Lower lobe of right lung (tissue), 2 donors: ENCODE measurements around the gene CACNA1C. TPM values are rescaled to one million over a fixed set of nuclear protein-coding genes. Genes with fewer than 3 reads are reported as not detected.
"Not testable (repeated sequence)": the region's sequence is repeated elsewhere in the genome, so short reads cannot be mapped to it uniquely, and the experiment has no call there.

Experiments used
- ATAC-seq, 2 donors: fragments of 200-7000 bp; cut with Tn5 transposase; one replicate each; pipeline ENCODE4 v1.9.1; 2020 to 2022; ENCODE audit warnings: mild to moderate bottlenecking in 2 of 2, moderate library complexity in 2 of 2
- DNase-seq: peaks from one replicate; pipeline ENCODE4 v3.0.0-alpha.2; 2020
- H3K27ac ChIP-seq: fragments of 200-600 bp; one replicate; pipeline ENCODE4 v1.8.0; 2022
- H3K27me3 ChIP-seq: fragments of 200-600 bp; one replicate; pipeline ENCODE4 v1.8.0; 2022; ENCODE audit warnings: low read depth
- H3K36me3 ChIP-seq: fragments of 200-600 bp; one replicate; pipeline ENCODE4 v1.8.0; 2022; ENCODE audit warnings: mild to moderate bottlenecking
- H3K4me1 ChIP-seq: fragments of 200-600 bp; one replicate; pipeline ENCODE4 v1.8.0; 2022
- H3K4me3 ChIP-seq: fragments of 200-600 bp; one replicate; pipeline ENCODE4 v1.8.0; 2022; ENCODE audit warnings: mild to moderate bottlenecking
- H3K9me3 ChIP-seq: fragments of 200-600 bp; one replicate; pipeline ENCODE4 v1.8.0; 2022
- intact Hi-C: fragments of 100-400 bp; cut with DNase I; formaldehyde crosslinking; loops from one replicate; pipeline ENCODE4 v1.11.0; 2022
- total RNA-seq: library from RNA; stranded (reverse); fragmentation: NEBNext Ultra II Directional; extraction: Animal tissue kit (Norgen Biotek cat#: 25700); gene quantifications from one replicate; pipeline ENCODE4 v1.2.1, GENCODE V29; 2021
- TF ChIP-seq, protein P1 (sequence below): fragments of 200-600 bp; IDR thresholded peaks from one replicate; pipeline ENCODE4 v1.8.0; 2022; ENCODE audit warnings: antibody characterized with exemption, mild to moderate bottlenecking
- donor health status: DM: no; HTN: yes; CAD: no; lungs with severe emphysema.

Gene CACNA1C
- total RNA-seq, 1 donor from 2014 or later: 8.4 TPM

DNA sequence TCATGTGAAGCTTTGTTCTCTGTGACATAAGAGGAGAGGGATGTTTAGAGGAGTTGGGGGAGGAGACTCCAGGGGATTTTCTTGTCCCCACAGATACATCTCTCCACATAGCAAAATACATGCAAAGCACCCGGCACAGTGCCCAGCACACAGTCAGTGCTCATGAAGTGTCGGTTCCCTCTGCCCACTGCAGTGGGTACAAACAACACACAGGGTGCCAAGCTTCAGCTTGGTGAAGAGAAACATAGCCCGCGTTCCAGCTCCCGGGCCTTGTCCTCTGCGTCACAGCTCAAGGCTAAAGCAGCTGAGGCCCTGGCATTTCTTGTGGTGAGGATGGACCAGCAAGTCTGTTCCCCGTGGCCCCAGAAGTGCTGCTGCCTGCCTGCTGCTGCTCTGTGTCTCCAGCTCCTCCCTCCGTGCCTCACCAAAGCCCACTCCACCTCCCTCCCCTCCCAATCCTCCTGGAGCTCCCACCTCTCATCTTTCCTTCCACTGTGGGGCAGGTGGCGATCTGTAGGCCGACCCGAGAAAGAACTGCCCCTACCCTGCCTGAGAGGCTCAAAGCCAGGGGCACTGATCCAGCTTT lies 685.0 kb downstream of the CACNA1C start:
- intact Hi-C loops: no loop called here
- Histone ChIP-seq H3K36me3 (no peaks in the 10 kb centered on the region), H3K4me3 (no peak overlapping the region), H3K27me3 (peaks cover 9% of the 10 kb centered on the region), H3K27ac (no peak overlapping the region), H3K9me3 (no peaks in the 10 kb centered on the region), H3K4me1 (no peaks in the 10 kb centered on the region)
- DNase-seq (no peak), ATAC-seq (no peak)
- TF ChIP-seq, protein P1, sequence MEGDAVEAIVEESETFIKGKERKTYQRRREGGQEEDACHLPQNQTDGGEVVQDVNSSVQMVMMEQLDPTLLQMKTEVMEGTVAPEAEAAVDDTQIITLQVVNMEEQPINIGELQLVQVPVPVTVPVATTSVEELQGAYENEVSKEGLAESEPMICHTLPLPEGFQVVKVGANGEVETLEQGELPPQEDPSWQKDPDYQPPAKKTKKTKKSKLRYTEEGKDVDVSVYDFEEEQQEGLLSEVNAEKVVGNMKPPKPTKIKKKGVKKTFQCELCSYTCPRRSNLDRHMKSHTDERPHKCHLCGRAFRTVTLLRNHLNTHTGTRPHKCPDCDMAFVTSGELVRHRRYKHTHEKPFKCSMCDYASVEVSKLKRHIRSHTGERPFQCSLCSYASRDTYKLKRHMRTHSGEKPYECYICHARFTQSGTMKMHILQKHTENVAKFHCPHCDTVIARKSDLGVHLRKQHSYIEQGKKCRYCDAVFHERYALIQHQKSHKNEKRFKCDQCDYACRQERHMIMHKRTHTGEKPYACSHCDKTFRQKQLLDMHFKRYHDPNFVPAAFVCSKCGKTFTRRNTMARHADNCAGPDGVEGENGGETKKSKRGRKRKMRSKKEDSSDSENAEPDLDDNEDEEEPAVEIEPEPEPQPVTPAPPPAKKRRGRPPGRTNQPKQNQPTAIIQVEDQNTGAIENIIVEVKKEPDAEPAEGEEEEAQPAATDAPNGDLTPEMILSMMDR: no peak

DNA sequence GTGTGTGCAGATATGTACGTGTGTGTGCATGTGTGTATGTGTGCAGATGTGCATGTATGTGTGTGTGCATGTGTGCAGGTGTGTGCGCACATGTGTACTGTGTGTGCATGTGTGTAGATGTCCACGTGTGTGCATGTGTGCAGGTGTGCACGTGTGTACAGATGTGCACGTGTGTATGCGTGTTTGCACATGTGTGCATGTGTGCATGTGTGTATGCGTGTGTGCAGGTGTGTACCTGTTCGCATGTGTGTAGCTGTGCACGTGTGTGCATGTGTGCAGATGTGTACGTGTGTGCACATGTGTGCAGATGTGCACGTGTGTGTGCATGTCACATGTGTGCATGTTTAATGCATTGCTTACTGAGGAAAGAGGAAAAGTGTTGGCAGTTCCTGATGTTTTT lies 686.3 kb downstream of the CACNA1C start:
- no peak for ATAC-seq

DNA sequence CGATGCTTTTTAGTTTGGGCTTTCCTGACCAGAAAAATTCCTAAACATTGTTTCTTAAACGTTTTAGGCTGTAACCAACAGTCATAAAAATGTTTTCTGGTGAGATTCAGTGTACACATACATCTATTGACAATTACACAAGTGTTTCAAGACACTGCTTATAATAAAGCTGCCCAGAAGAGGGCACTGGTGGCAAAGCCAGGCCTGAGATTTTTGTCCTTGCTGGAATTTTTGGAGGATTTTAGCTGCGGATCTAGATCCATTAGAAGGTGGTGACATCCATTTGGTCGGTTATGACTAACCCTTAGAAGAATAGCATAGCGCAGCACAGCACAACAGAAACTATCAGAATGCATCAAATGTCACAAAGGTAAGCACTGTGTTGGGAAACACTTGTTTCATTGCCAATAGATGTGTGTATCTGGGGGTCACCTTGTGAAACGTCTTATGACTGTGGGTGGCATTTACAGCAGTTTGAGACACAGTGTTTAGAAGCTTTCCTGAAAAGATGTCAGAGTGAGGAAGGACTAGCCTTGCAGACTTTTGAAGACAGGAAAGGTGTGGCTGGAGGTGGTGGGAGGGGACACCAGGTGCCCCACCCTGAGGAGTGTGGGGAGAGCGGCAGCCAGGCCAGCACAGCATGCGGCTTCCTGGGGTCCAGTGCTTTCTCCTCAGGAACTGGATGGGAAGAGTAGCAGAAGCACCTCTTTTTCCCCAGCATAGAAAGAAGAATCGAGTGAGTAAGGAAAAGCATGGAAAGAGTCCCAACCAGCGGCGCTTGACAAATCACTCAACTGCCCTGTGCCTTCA lies 687.2 kb downstream of the CACNA1C start:
- ATAC-seq (no peak), DNase-seq (no peak)
- TF ChIP-seq, protein P1: peak; percentile 40
- no peaks in the 10 kb centered on the region for H3K36me3 ChIP-seq
- H3K9me3 ChIP-seq: no peaks in the 10 kb centered on the region
- no peak overlapping the region for H3K27ac ChIP-seq
- peaks cover 5% of the 10 kb centered on the region for H3K27me3 ChIP-seq
- H3K4me1 ChIP-seq: no peaks in the 10 kb centered on the region
- H3K4me3 ChIP-seq: no peak overlapping the region
- intact Hi-C loops: no loop called here

More for the DNA sequence above, 686.3 kb downstream of the CACNA1C start:
- H3K27me3 ChIP-seq: peaks cover 5% of the 10 kb centered on the region
- H3K9me3 ChIP-seq: no peaks in the 10 kb centered on the region
- no peak overlapping the region for H3K4me3 ChIP-seq
- H3K4me1 ChIP-seq: no peaks in the 10 kb centered on the region
- no peaks in the 10 kb centered on the region for H3K36me3 ChIP-seq
- TF ChIP-seq, protein P1: no peak
- intact Hi-C loops: no loop called here
- H3K27ac ChIP-seq: no peak overlapping the region
- no peak for DNase-seq

DNA sequence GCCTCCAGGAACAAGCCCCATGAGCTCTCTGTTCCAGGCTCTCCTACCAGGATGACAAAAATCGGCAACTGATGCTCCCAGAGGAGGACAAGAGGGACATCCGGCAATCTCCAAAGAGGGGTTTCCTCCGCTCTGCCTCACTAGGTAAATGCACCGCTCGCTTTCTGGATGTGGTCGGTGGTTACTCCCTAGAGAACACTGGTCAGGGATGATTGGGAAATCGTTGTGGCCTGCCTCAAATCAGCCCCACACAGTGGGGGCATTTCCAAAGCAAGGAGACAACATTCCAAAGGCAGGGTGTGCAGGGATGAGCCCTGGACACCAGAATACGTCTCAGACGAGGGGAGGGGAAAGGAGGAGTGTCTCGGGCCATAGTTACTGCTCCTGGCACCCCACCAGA lies 689.2 kb downstream of the CACNA1C start:
- DNase-seq, H3K9me3 ChIP-seq, intact Hi-C loops, H3K4me1 ChIP-seq, H3K27ac ChIP-seq, H3K4me3 ChIP-seq, H3K36me3 ChIP-seq, ATAC-seq, H3K27me3 ChIP-seq: not testable (repeated sequence)

DNA sequence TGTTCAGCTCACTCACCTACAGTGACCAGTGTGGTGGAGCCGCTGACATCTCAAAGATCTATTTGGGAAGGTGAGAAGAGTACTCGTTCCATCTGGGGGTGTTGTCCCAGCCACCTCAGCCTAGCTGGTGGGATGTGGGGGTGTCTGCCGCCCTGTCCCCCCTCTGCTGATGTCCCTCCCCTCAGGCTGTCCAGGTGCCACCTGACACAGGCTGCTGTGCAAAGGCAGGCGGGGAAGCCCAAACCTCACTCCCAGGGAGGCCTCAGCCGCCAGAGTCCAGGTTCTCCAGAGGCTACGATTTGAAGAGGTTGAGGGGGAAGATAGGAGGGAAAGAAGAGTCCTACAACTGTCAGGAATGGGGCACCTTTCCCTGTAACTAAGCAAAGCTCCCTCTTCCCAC lies 690.7 kb downstream of the CACNA1C start:
- DNase-seq (no peak), ATAC-seq (no peak)
- H3K9me3 ChIP-seq: no peaks in the 10 kb centered on the region
- no peak overlapping the region for H3K4me3 ChIP-seq
- intact Hi-C loops: no loop called here
- no peaks in the 10 kb centered on the region for H3K27me3 ChIP-seq
- no peak overlapping the region for H3K27ac ChIP-seq
- TF ChIP-seq, protein P1: no peak
- no peaks in the 10 kb centered on the region for H3K4me1 ChIP-seq
- H3K36me3 ChIP-seq: no peaks in the 10 kb centered on the region

DNA sequence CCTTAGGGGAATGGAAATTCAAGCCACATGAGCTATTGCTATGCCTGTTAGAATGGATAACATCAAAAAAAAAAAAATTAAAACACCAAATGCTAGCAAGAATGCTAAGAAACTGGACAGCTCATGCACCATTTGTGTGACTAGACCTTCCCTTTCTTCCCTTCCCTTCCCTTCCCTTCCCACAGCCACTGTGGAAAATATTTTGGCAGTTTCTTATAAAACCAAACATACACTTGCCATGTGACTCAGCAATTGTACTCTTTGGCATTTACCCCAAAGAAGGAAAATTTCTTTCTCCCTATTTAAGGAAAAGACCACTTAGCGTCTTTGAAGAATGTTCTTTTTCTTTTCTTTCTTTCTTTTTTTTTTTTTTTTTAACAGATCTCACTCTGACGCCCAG lies 692.9 kb downstream of the CACNA1C start:
- Histone ChIP-seq H3K4me1 (no peaks in the 10 kb centered on the region), H3K27me3 (peaks cover 7% of the 10 kb centered on the region), H3K36me3 (no peaks in the 10 kb centered on the region), H3K4me3 (no peak overlapping the region), H3K9me3 (no peaks in the 10 kb centered on the region), H3K27ac (no peak overlapping the region)
- TF ChIP-seq, protein P1: no peak
- no peak for DNase-seq
- no peak for ATAC-seq
- intact Hi-C loops: no loop called here
